T-helper 2 cell treated with Interferon-gamma antibody and Interleukin-4, amounts not matched to agents 5 μg/mL and 100 μg/mL, for 36 hours (primary cell): ENCODE results near the gene RBBP8.
"Not testable (repeated sequence)": the region's sequence is repeated elsewhere in the genome, so short reads cannot be mapped to it uniquely, and the experiment has no call there.

Experiments
- DNase-seq: peaks from one replicate; pipeline ENCODE4 v3.0.0; 2021; ENCODE audit warnings: low spot score
- H3K27ac Mint-ChIP-seq: one replicate; pipeline ENCODE4 v1.8.0; 2021; ENCODE audit warnings: mild to moderate bottlenecking, mixed read lengths
- H3K27me3 Mint-ChIP-seq: one replicate; pipeline ENCODE4 v1.8.0; 2021; ENCODE audit warnings: low read depth, mixed read lengths
- H3K36me3 Mint-ChIP-seq: one replicate; pipeline ENCODE4 v1.8.0; 2021; ENCODE audit warnings: low read depth, mixed read lengths
- H3K4me1 Mint-ChIP-seq: one replicate; pipeline ENCODE4 v1.8.0; 2021; ENCODE audit warnings: low read depth, mixed read lengths
- H3K4me3 Mint-ChIP-seq: one replicate; pipeline ENCODE4 v1.8.0; 2022; ENCODE audit warnings: mild to moderate bottlenecking, moderate library complexity, mixed read lengths
- H3K9me3 Mint-ChIP-seq: one replicate; pipeline ENCODE4 v1.8.0; 2021; ENCODE audit warnings: mixed read lengths

Gene RBBP8

GRCh38 chr18:22926454-22926853 is 6.7 kb upstream of the RBBP8 start:
- H3K4me1 Mint-ChIP-seq = peaks cover 4% of the 10 kb centered on the region

GRCh38 chr18:22928339-22928738 is 4.8 kb upstream of the RBBP8 start:
- DNase-seq = no peak
- peaks cover 2% of the 10 kb centered on the region for H3K36me3 Mint-ChIP-seq
- H3K27ac Mint-ChIP-seq = no peak overlapping the region
- no peaks in the 10 kb centered on the region for H3K9me3 Mint-ChIP-seq
- H3K4me3 Mint-ChIP-seq = no peak overlapping the region
- H3K4me1 Mint-ChIP-seq = peaks cover 13% of the 10 kb centered on the region
- peaks cover 12% of the 10 kb centered on the region for H3K27me3 Mint-ChIP-seq

More at GRCh38 chr18:22926454-22926853, 6.7 kb upstream of the RBBP8 start:
- Mint-ChIP-seq H3K4me3 (no peak overlapping the region), H3K9me3 (no peaks in the 10 kb centered on the region), H3K36me3 (no peaks in the 10 kb centered on the region), H3K27me3 (peaks cover 9% of the 10 kb centered on the region), H3K27ac (no peak overlapping the region)
- DNase-seq = no peak

- peaks cover 6% of the 10 kb centered on the region for H3K36me3 Mint-ChIP-seq
- H3K27me3 Mint-ChIP-seq = peaks cover 6% of the 10 kb centered on the region
- no peak overlapping the region for H3K4me3 Mint-ChIP-seq
- no peak overlapping the region for H3K27ac Mint-ChIP-seq
- DNase-seq = peak; percentile 70
- peaks cover 17% of the 10 kb centered on the region for H3K4me1 Mint-ChIP-seq
- no peaks in the 10 kb centered on the region for H3K9me3 Mint-ChIP-seq
Observed at GRCh38 chr18:22930089-22930713, 2.9 kb upstream of the RBBP8 start.

GRCh38 chr18:22932885-22933205 is 283 bp upstream of the RBBP8 start:
- no peaks in the 10 kb centered on the region for H3K9me3 Mint-ChIP-seq
- DNase-seq = no peak
- peak overlapping the region; percentile 97 for H3K4me3 Mint-ChIP-seq
- H3K4me1 Mint-ChIP-seq = peaks cover 24% of the 10 kb centered on the region
- peak overlapping the region; percentile 90 for H3K27ac Mint-ChIP-seq
- peaks cover 15% of the 10 kb centered on the region for H3K36me3 Mint-ChIP-seq
- H3K27me3 Mint-ChIP-seq = peaks cover 3% of the 10 kb centered on the region

- H3K4me1 Mint-ChIP-seq = peaks cover 27% of the 10 kb centered on the region
- H3K27ac Mint-ChIP-seq = peak overlapping the region; percentile 97
Observed at GRCh38 chr18:22933966-22934423, 867 bp downstream of the RBBP8 start.

GRCh38 chr18:22934789-22935188 is 1.7 kb downstream of the RBBP8 start:
- Mint-ChIP-seq H3K4me3 (peak overlapping the region; percentile 97), H3K36me3 (peaks cover 33% of the 10 kb centered on the region), H3K4me1 (peaks cover 31% of the 10 kb centered on the region), H3K9me3 (no peaks in the 10 kb centered on the region), H3K27ac (peak overlapping the region; percentile 73), H3K27me3 (peaks cover 3% of the 10 kb centered on the region)
- no peak for DNase-seq

More at GRCh38 chr18:22933966-22934423, 867 bp downstream of the RBBP8 start:
- Mint-ChIP-seq H3K36me3 (peaks cover 26% of the 10 kb centered on the region), H3K27me3 (peaks cover 3% of the 10 kb centered on the region), H3K9me3 (no peaks in the 10 kb centered on the region), H3K4me3 (peak overlapping the region; percentile 97)
- DNase-seq = no peak

- Mint-ChIP-seq H3K4me3 (peak overlapping the region; percentile 76), H3K27me3 (peaks cover 3% of the 10 kb centered on the region), H3K4me1 (peaks cover 33% of the 10 kb centered on the region), H3K9me3 (no peaks in the 10 kb centered on the region), H3K36me3 (peaks cover 36% of the 10 kb centered on the region), H3K27ac (peak overlapping the region; percentile 43)
- DNase-seq = no peak
Observed at GRCh38 chr18:22935431-22935830, 2.3 kb downstream of the RBBP8 start.

GRCh38 chr18:22936515-22936914 is 3.4 kb downstream of the RBBP8 start:
- H3K4me1 Mint-ChIP-seq = peaks cover 33% of the 10 kb centered on the region
- H3K27ac Mint-ChIP-seq = no peak overlapping the region
- H3K36me3 Mint-ChIP-seq = peaks cover 36% of the 10 kb centered on the region
- DNase-seq = no peak
- H3K27me3 Mint-ChIP-seq = peaks cover 3% of the 10 kb centered on the region
- H3K9me3 Mint-ChIP-seq = no peaks in the 10 kb centered on the region
- peak overlapping the region; percentile 35 for H3K4me3 Mint-ChIP-seq

- Mint-ChIP-seq H3K27ac (no peak overlapping the region), H3K4me3 (no peak overlapping the region), H3K36me3 (peaks cover 35% of the 10 kb centered on the region), H3K9me3 (no peaks in the 10 kb centered on the region), H3K27me3 (no peaks in the 10 kb centered on the region), H3K4me1 (peaks cover 28% of the 10 kb centered on the region)
- no peak for DNase-seq
Observed at GRCh38 chr18:22939649-22940048, 6.5 kb downstream of the RBBP8 start.

GRCh38 chr18:22943847-22944246 is 10.7 kb downstream of the RBBP8 start:
- no peaks in the 10 kb centered on the region for H3K9me3 Mint-ChIP-seq

GRCh38 chr18:22946217-22946616 is 13.1 kb downstream of the RBBP8 start:
- peaks cover 32% of the 10 kb centered on the region for H3K36me3 Mint-ChIP-seq
- no peak overlapping the region for H3K27ac Mint-ChIP-seq
- peaks cover 6% of the 10 kb centered on the region for H3K4me1 Mint-ChIP-seq
- DNase-seq = no peak
- no peak overlapping the region for H3K4me3 Mint-ChIP-seq
- no peaks in the 10 kb centered on the region for H3K9me3 Mint-ChIP-seq
- no peaks in the 10 kb centered on the region for H3K27me3 Mint-ChIP-seq

More at GRCh38 chr18:22943847-22944246, 10.7 kb downstream of the RBBP8 start:
- no peak for DNase-seq
- peaks cover 16% of the 10 kb centered on the region for H3K4me1 Mint-ChIP-seq
- peaks cover 25% of the 10 kb centered on the region for H3K36me3 Mint-ChIP-seq
- H3K27ac Mint-ChIP-seq = no peak overlapping the region
- no peak overlapping the region for H3K4me3 Mint-ChIP-seq
- no peaks in the 10 kb centered on the region for H3K27me3 Mint-ChIP-seq

GRCh38 chr18:22946846-22947245 is 13.7 kb downstream of the RBBP8 start:
- Mint-ChIP-seq H3K27ac (no peak overlapping the region), H3K4me3 (no peak overlapping the region), H3K9me3 (no peaks in the 10 kb centered on the region), H3K36me3 (peaks cover 37% of the 10 kb centered on the region), H3K27me3 (no peaks in the 10 kb centered on the region), H3K4me1 (peaks cover 6% of the 10 kb centered on the region)
- DNase-seq = no peak

- DNase-seq = no peak
- H3K4me3 Mint-ChIP-seq = no peak overlapping the region
- H3K4me1 Mint-ChIP-seq = peaks cover 11% of the 10 kb centered on the region
- no peaks in the 10 kb centered on the region for H3K27me3 Mint-ChIP-seq
- no peaks in the 10 kb centered on the region for H3K9me3 Mint-ChIP-seq
- H3K36me3 Mint-ChIP-seq = peaks cover 64% of the 10 kb centered on the region
- no peak overlapping the region for H3K27ac Mint-ChIP-seq
Observed at GRCh38 chr18:22951823-22952222, 18.7 kb downstream of the RBBP8 start.

- DNase-seq = no peak
- H3K9me3 Mint-ChIP-seq = no peaks in the 10 kb centered on the region
- no peaks in the 10 kb centered on the region for H3K27me3 Mint-ChIP-seq
- H3K4me1 Mint-ChIP-seq = peaks cover 13% of the 10 kb centered on the region
- H3K27ac Mint-ChIP-seq = no peak overlapping the region
- H3K36me3 Mint-ChIP-seq = peaks cover 62% of the 10 kb centered on the region
- H3K4me3 Mint-ChIP-seq = no peak overlapping the region
Observed at GRCh38 chr18:22952525-22952924, 19.4 kb downstream of the RBBP8 start.

GRCh38 chr18:22953982-22954381 is 20.9 kb downstream of the RBBP8 start:
- Mint-ChIP-seq H3K36me3 (peaks cover 66% of the 10 kb centered on the region), H3K4me1 (peaks cover 17% of the 10 kb centered on the region)
- H3K27me3 Mint-ChIP-seq, H3K27ac Mint-ChIP-seq, DNase-seq, H3K9me3 Mint-ChIP-seq, H3K4me3 Mint-ChIP-seq: not testable (repeated sequence)
